Kidney (tissue), 22 donors: Measurements from ENCODE around the gene ATP1B2. TPM values are rescaled to one million over a fixed set of nuclear protein-coding genes. Genes with fewer than 3 reads are reported as not detected.
A peak's percentile ranks its signal among the peaks of the same experiment; 100 is the strongest.

Experiments
- DNase-seq, 5 donors: peaks; one replicate each; pipeline ENCODE4 v3.0.0-alpha.2; 2013 to 2020
- FAIRE-seq: peaks from 2 replicates; lab custom pipeline; 2012; peaks lifted over from hg19 to GRCh38; lab: Jason Lieb, UNC
- H3K27ac ChIP-seq, 2 donors: one replicate each; pipeline ENCODE4 v1.7.0; 2013; ENCODE audit warnings: low read depth in 2 of 2, low read length in 2 of 2, inconsistent platforms in 1 of 2
- H3K27me3 ChIP-seq: one replicate; pipeline ENCODE4 v1.7.1; 2013; ENCODE audit warnings: low read length, inconsistent platforms; ENCODE audit not compliant: control insufficient read depth, insufficient read depth
- H3K36me3 ChIP-seq, 3 donors: one replicate each; pipeline versions ENCODE4 v1.7.0 to v1.7.1; 2013; ENCODE audit warnings: low read length in 3 of 3, control low read depth in 1 of 3, inconsistent platforms in 1 of 3; ENCODE audit not compliant: insufficient read depth in 3 of 3, control insufficient read depth in 2 of 3
- H3K4me1 ChIP-seq, 3 donors: one replicate each; pipeline versions ENCODE4 v1.7.0 to v1.7.1; 2013; ENCODE audit warnings: low read length in 3 of 3, inconsistent platforms in 1 of 3, low read depth in 1 of 3; ENCODE audit not compliant: control insufficient read depth in 2 of 3, insufficient read depth in 2 of 3
- H3K4me3 ChIP-seq, 3 donors: one replicate each; pipeline versions ENCODE4 v1.7.0 to v1.8.1; 2013; ENCODE audit warnings: low read length in 3 of 3, control low read depth in 1 of 3, inconsistent platforms in 1 of 3
- H3K9ac ChIP-seq, 3 donors: one replicate each; pipeline versions ENCODE4 v1.7.0 to v1.7.1; 2013; ENCODE audit warnings: low read length in 3 of 3, control low read depth in 1 of 3, inconsistent platforms in 1 of 3
- H3K9me3 ChIP-seq, 3 donors: one replicate each; pipeline versions ENCODE4 v1.7.0 to v1.7.1; 2013; ENCODE audit warnings: low read length in 3 of 3, control low read depth in 1 of 3, inconsistent platforms in 1 of 3; ENCODE audit not compliant: control insufficient read depth in 2 of 3, insufficient read depth in 1 of 3
- CTCF ChIP-seq: IDR thresholded peaks from 3 replicates; pipeline ENCODE4 v1.5.1; 2012; ENCODE audit warnings: mild to moderate bottlenecking, moderate library complexity, borderline replicate concordance; ENCODE audit not compliant: insufficient read depth; ENCODE audit errors: extremely low read depth
- intact Hi-C: fragments of 100-400 bp; cut with DNase I; formaldehyde crosslinking; loops from one replicate; pipeline ENCODE4 v1.11.1; 2022
- long read RNA-seq, 10 donors: library from polyadenylated mRNA in 1 of 10; unstranded in 1 of 10; transcript quantifications; one replicate each; pipeline ENCODE4 v2.0.0 and lab custom pipeline, GENCODE V29; 2021 to 2026
- polyA plus RNA-seq: library from polyadenylated mRNA; stranded (reverse); fragments of 350-450 nt; fragmentation: Illumina TruSeq; extraction: RNeasy Lipid Tissue Mini Kit (QIAGEN cat#74804); gene quantifications from one replicate; pipeline ENCODE4 v1.2.3, GENCODE V29; 2014; ENCODE audit warnings: low read depth, low replicate concordance; ENCODE audit not compliant: insufficient read depth
- total RNA-seq: library from RNA; stranded (reverse); fragmentation: NEBNext Ultra II Directional; extraction: Animal tissue kit (Norgen Biotek cat#: 25700); gene quantifications from one replicate; pipeline ENCODE4 v1.2.1, GENCODE V29; 2021
- donor health status: control.
- donor health status: control.
- donor health status: control.
- donor health status: control.
- donor health status: control.
- donor health status: DM: yes; HTN: yes; CAD: no.
- donor health status: Normal renal cell carcinoma (clear cell type).

ATP1B2 gene
- total RNA-seq (7.6 TPM), polyA plus RNA-seq (12.8 TPM)
- long read RNA-seq, donor 1, transcript ATP1B2-201 (7 exons, 3,153 nt) = major isoform, 12 of 12 reads
- long read RNA-seq, donor 1, partial matches to known transcripts = 0 of 12 reads
- long read RNA-seq, donor 1, other reads (novel, unspliced or antisense) = 0 of 12 reads
- long read RNA-seq, donor 2, partial matches to known transcripts = 6 of 9 reads
- long read RNA-seq, donor 2, other reads (novel, unspliced or antisense) = 0 of 9 reads
- long read RNA-seq, donor 3, partial matches to known transcripts = 0 of 4 reads
- long read RNA-seq, donor 3, other reads (novel, unspliced or antisense) = 0 of 4 reads
- long read RNA-seq, donor 4, transcript ATP1B2-201 (7 exons, 3,153 nt) = major isoform, 9 of 9 reads
- long read RNA-seq, donor 4, partial matches to known transcripts = 0 of 9 reads
- long read RNA-seq, donor 4, other reads (novel, unspliced or antisense) = 0 of 9 reads
- long read RNA-seq, donor 5 = 0 reads
- long read RNA-seq, donor 6, partial matches to known transcripts = 0 of 4 reads
- long read RNA-seq, donor 6, other reads (novel, unspliced or antisense) = 0 of 4 reads
- long read RNA-seq, donor 7, partial matches to known transcripts = 0 of 4 reads
- long read RNA-seq, donor 7, other reads (novel, unspliced or antisense) = 4 of 4 reads
- long read RNA-seq, donor 8, transcript ATP1B2-201 (7 exons, 3,153 nt) = major isoform, 10 of 16 reads
- long read RNA-seq, donor 8, partial matches to known transcripts = 6 of 16 reads
- long read RNA-seq, donor 8, other reads (novel, unspliced or antisense) = 0 of 16 reads
- long read RNA-seq, donor 9, partial matches to known transcripts = 0 of 4 reads
- long read RNA-seq, donor 9, other reads (novel, unspliced or antisense) = 0 of 4 reads
- long read RNA-seq, donor 10, partial matches to known transcripts = 0 of 4 reads
- long read RNA-seq, donor 10, other reads (novel, unspliced or antisense) = 0 of 4 reads

DNA sequence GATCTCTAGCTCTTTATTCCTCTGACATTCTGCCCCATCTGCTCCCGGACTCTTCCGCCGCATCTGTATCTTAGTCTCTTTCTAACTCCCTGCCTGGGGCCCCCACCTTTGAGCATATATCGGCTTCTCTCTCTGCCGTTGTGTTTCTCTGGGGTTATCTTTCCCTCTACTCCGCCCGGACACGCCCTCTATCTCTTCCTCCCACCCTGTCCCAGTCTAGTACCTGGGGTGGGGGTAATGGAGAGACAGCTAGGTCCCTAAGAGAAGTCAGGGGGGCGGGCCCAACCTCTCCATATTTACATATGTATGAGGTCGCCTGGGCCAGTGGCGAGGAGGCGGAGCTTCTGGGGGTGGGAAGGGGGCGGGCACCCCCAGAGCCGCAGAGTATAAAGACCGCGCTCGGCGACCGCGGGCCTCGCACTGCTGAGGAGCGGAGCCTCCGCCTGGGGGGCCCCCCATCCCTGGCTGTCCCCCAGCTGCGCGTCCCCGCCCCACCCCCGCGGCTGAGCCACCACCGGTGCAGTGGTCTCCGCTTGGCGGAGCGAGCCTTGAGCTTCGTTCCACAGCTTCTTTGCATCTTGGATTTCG, at the start of gene ATP1B2:
Gene ATP1B2, plus strand, starts transcription at position 418 of the 588 bp plus-strand sequence. CDS start 593 bp downstream, outside the sequence.
- intact Hi-C loops = no loop called here
- H3K4me1 ChIP-seq = peaks cover 0 to 6% (median 0%) of the 10 kb centered on the region in 3 donors
- peak within 1 kb of the TSS; percentile 26 to 71 (median 47) for H3K4me3 ChIP-seq
- DNase-seq (peak; percentile 81 to 91 (median 88)), FAIRE-seq (no peak)
- H3K9me3 ChIP-seq = no peaks in the 10 kb centered on the region
- H3K27me3 ChIP-seq = no peaks in the 10 kb centered on the region
- TF ChIP-seq CTCF = no peak
- no peak within 1 kb of the TSS for H3K27ac ChIP-seq
- H3K36me3 ChIP-seq = no peaks in the 10 kb centered on the region
- peak within 1 kb of the TSS in 1 of 3 donors; percentile 51 for H3K9ac ChIP-seq

GRCh38 chr17:7606280-7606679, 44.4 kb upstream of the ATP1B2 start:
- H3K27ac ChIP-seq = no peak overlapping the region
- H3K36me3 ChIP-seq = peaks cover 6 to 29% (median 23%) of the 10 kb centered on the region in 3 donors
- H3K27me3 ChIP-seq = no peaks in the 10 kb centered on the region
- no peak for FAIRE-seq
- intact Hi-C loops = no loop called here
- H3K4me3 ChIP-seq = no peak overlapping the region
- H3K9me3 ChIP-seq = no peaks in the 10 kb centered on the region
- no peak for TF ChIP-seq CTCF
- H3K4me1 ChIP-seq = peaks cover 0 to under 1% (median 0%) of the 10 kb centered on the region in 3 donors
- H3K9ac ChIP-seq = no peak overlapping the region
- DNase-seq = no peak

- H3K4me3 ChIP-seq = no peak overlapping the region
- H3K36me3 ChIP-seq = peaks cover 2 to 5% (median 3%) of the 10 kb centered on the region in 3 donors
- no peak overlapping the region for H3K9ac ChIP-seq
- no peak for FAIRE-seq
- TF ChIP-seq CTCF = no peak
- no peak for DNase-seq
- H3K27ac ChIP-seq = no peak overlapping the region
- no peaks in the 10 kb centered on the region for H3K27me3 ChIP-seq
- intact Hi-C loops = no loop called here
- peaks cover 4 to 22% (median 17%) of the 10 kb centered on the region in 3 donors for H3K4me1 ChIP-seq
- no peaks in the 10 kb centered on the region for H3K9me3 ChIP-seq
Measured at GRCh38 chr17:7610641-7611040, 40.1 kb upstream of the ATP1B2 start.
